Neural progenitor cell (in vitro differentiated cells): ENCODE results near the gene ACOT12. TPM values are rescaled to one million over a fixed set of nuclear protein-coding genes. Genes with fewer than 3 reads are reported as not detected.

ENCODE experiments used
- DNase-seq: peaks from one replicate; pipeline ENCODE4 v3.0.0-alpha.2; 2016; ENCODE audit warnings: low spot score
- H2AFZ ChIP-seq: fragments of 200-600 bp; sonication (generic); replicated peaks from 2 replicates; pipeline ENCODE4 v1.6.1; 2016; ENCODE audit warnings: antibody characterized with exemption
- H3F3A ChIP-seq: fragments of 200-600 bp; sonication (generic); 2 replicates; pipeline ENCODE4 v1.6.1; 2016; ENCODE audit warnings: antibody characterized with exemption, low read depth
- H3K27ac ChIP-seq: fragments of 200-600 bp; sonication (generic); 2 replicates; pipeline ENCODE4 v1.5.1; 2016; ENCODE audit warnings: mild to moderate bottlenecking
- H3K27me3 ChIP-seq: fragments of 200-600 bp; sonication (generic); 2 replicates; pipeline ENCODE4 v1.6.1; 2016; ENCODE audit warnings: mild to moderate bottlenecking, moderate library complexity
- H3K36me3 ChIP-seq: fragments of 200-600 bp; sonication (generic); 2 replicates; pipeline ENCODE4 v1.5.1; 2016
- H3K4me1 ChIP-seq: fragments of 200-600 bp; sonication (generic); 2 replicates; pipeline ENCODE4 v1.6.1; 2016; ENCODE audit warnings: mixed run types
- H3K4me2 ChIP-seq: fragments of 200-600 bp; sonication (generic); 2 replicates; pipeline ENCODE4 v1.6.1; 2016
- H3K4me3 ChIP-seq: fragments of 200-600 bp; sonication (generic); 2 replicates; pipeline ENCODE4 v1.5.1; 2016
- H3K79me2 ChIP-seq: fragments of 200-600 bp; sonication (generic); 2 replicates; pipeline ENCODE4 v1.6.1; 2016; ENCODE audit warnings: low read depth
- H3K9ac ChIP-seq: fragments of 200-600 bp; sonication (generic); 2 replicates; pipeline ENCODE4 v1.6.1; 2016
- H3K9me3 ChIP-seq: fragments of 200-600 bp; sonication (generic); 2 replicates; pipeline ENCODE4 v1.5.1; 2016; ENCODE audit warnings: low read depth
- H4K20me1 ChIP-seq: fragments of 200-600 bp; sonication (generic); 2 replicates; pipeline ENCODE4 v1.6.1; 2016; ENCODE audit warnings: low read depth
- H3K27ac Mint-ChIP-seq: 3 replicates; pipeline ENCODE4 v1.8.0; 2021; ENCODE audit warnings: mixed read lengths
- H3K27me3 Mint-ChIP-seq: 2 replicates; pipeline ENCODE4 v1.8.0; 2022; ENCODE audit warnings: low read depth, mild to moderate bottlenecking, inconsistent platforms, moderate library complexity, mixed read lengths; ENCODE audit not compliant: insufficient read depth
- H3K36me3 Mint-ChIP-seq: 3 replicates; pipeline ENCODE4 v1.8.0; 2021; ENCODE audit warnings: mixed read lengths
- H3K4me1 Mint-ChIP-seq: 3 replicates; pipeline ENCODE4 v1.8.0; 2021; ENCODE audit warnings: mixed read lengths
- H3K4me3 Mint-ChIP-seq: 3 replicates; pipeline ENCODE4 v1.8.0; 2021; ENCODE audit warnings: mild to moderate bottlenecking, moderate library complexity, mixed read lengths
- H3K9me3 Mint-ChIP-seq: 3 replicates; pipeline ENCODE4 v1.8.0; 2020; ENCODE audit warnings: mixed read lengths
- CTCF ChIP-seq: fragments of 200-600 bp; sonication (generic); IDR thresholded peaks from 2 replicates; pipeline ENCODE4 v1.5.1; 2017; ENCODE audit warnings: antibody characterized with exemption, mild to moderate bottlenecking
- EZH2 ChIP-seq: fragments of 200-600 bp; sonication (generic); IDR thresholded peaks from 2 replicates; pipeline ENCODE4 v1.6.1; 2017; ENCODE audit warnings: antibody characterized with exemption, mild to moderate bottlenecking, moderate library complexity
- EZH2phosphoT487 ChIP-seq: fragments of 200-600 bp; sonication (generic); IDR thresholded peaks from 2 replicates; pipeline ENCODE4 v1.6.1; 2017; ENCODE audit warnings: antibody characterized with exemption
- total RNA-seq: library from RNA; depleted of rRNA; stranded (reverse); fragments of >200 nt; gene quantifications from 2 replicates; pipeline ENCODE4 v1.2.3, GENCODE V29; 2015; ENCODE audit warnings: low replicate concordance

The ACOT12 gene
- total RNA-seq, 1 donor from 2014 or later: not detected

- no peak for DNase-seq
- Histone ChIP-seq H3K4me1 (peaks cover 16% of the 10 kb centered on the region), H2AFZ (no peak overlapping the region), H3K27ac (no peak overlapping the region), H3K4me2 (no peak overlapping the region), H3K9me3 (no peaks in the 10 kb centered on the region), H4K20me1 (no peaks in the 10 kb centered on the region), H3K79me2 (no peaks in the 10 kb centered on the region), H3K4me3 (no peak overlapping the region), H3K27me3 (no peaks in the 10 kb centered on the region), H3K36me3 (peaks cover 3% of the 10 kb centered on the region), H3K9ac (no peak overlapping the region), H3F3A (peaks cover 20% of the 10 kb centered on the region)
- no peak overlapping the region for H3K27ac Mint-ChIP-seq
- peaks cover 4% of the 10 kb centered on the region for H3K9me3 Mint-ChIP-seq
- no peak overlapping the region for H3K4me3 Mint-ChIP-seq
- no peaks in the 10 kb centered on the region for H3K27me3 Mint-ChIP-seq
- H3K36me3 Mint-ChIP-seq: peaks cover 14% of the 10 kb centered on the region
- H3K4me1 Mint-ChIP-seq: peaks cover 36% of the 10 kb centered on the region
- TF ChIP-seq EZH2 (no peak), EZH2phosphoT487 (no peak), CTCF (no peak)
Measured at GRCh38 chr5:81429363-81429762, 35.4 kb upstream of the ACOT12 start.

- H3K36me3 ChIP-seq: peaks cover 3% of the 10 kb centered on the region
- DNase-seq: no peak
- no peak overlapping the region for H3K4me2 ChIP-seq
- no peak overlapping the region for H2AFZ ChIP-seq
- H3K4me1 ChIP-seq: peaks cover 15% of the 10 kb centered on the region
- H3K27ac ChIP-seq: no peak overlapping the region
- no peaks in the 10 kb centered on the region for H3K79me2 ChIP-seq
- H4K20me1 ChIP-seq: no peaks in the 10 kb centered on the region
- peak overlapping the region; percentile 57 for H3K27ac Mint-ChIP-seq
- H3K9me3 Mint-ChIP-seq: peaks cover 4% of the 10 kb centered on the region
- peaks cover 13% of the 10 kb centered on the region for H3K36me3 Mint-ChIP-seq
- H3K4me3 ChIP-seq: no peak overlapping the region
- no peaks in the 10 kb centered on the region for H3K27me3 Mint-ChIP-seq
- peaks cover 16% of the 10 kb centered on the region for H3F3A ChIP-seq
- no peaks in the 10 kb centered on the region for H3K27me3 ChIP-seq
- no peak overlapping the region for H3K9ac ChIP-seq
- H3K4me1 Mint-ChIP-seq: peaks cover 36% of the 10 kb centered on the region
- H3K9me3 ChIP-seq: no peaks in the 10 kb centered on the region
- H3K4me3 Mint-ChIP-seq: no peak overlapping the region
- TF ChIP-seq EZH2 (no peak), EZH2phosphoT487 (no peak), CTCF (no peak)
Measured at GRCh38 chr5:81428861-81429260, 34.9 kb upstream of the ACOT12 start.

GRCh38 chr5:81428446-81428845, 34.5 kb upstream of the ACOT12 start:
- TF ChIP-seq CTCF: no peak
- TF ChIP-seq EZH2: no peak
- no peak for TF ChIP-seq EZH2phosphoT487
- H3K4me2 ChIP-seq: no peak overlapping the region

More at GRCh38 chr5:81428446-81428845, 34.5 kb upstream of the ACOT12 start:
- peaks cover 14% of the 10 kb centered on the region for H3K36me3 Mint-ChIP-seq
- H3K27me3 ChIP-seq: no peaks in the 10 kb centered on the region
- no peak overlapping the region for H3K27ac Mint-ChIP-seq
- H3K4me1 ChIP-seq: peaks cover 12% of the 10 kb centered on the region
- no peak overlapping the region for H3K9ac ChIP-seq
- H3K27me3 Mint-ChIP-seq: no peaks in the 10 kb centered on the region
- H4K20me1 ChIP-seq: no peaks in the 10 kb centered on the region
- H3F3A ChIP-seq: peaks cover 12% of the 10 kb centered on the region
- H3K9me3 ChIP-seq: no peaks in the 10 kb centered on the region
- peaks cover 32% of the 10 kb centered on the region for H3K4me1 Mint-ChIP-seq
- no peak overlapping the region for H3K4me3 Mint-ChIP-seq
- H2AFZ ChIP-seq: no peak overlapping the region
- no peak overlapping the region for H3K27ac ChIP-seq
- H3K36me3 ChIP-seq: peaks cover 3% of the 10 kb centered on the region
- no peak for DNase-seq
- H3K79me2 ChIP-seq: no peaks in the 10 kb centered on the region
- peaks cover 4% of the 10 kb centered on the region for H3K9me3 Mint-ChIP-seq
- no peak overlapping the region for H3K4me3 ChIP-seq
